Spleen (tissue), 11 donors: ENCODE results near the gene TCOF1. TPM values are rescaled to one million over a fixed set of nuclear protein-coding genes. Genes with fewer than 3 reads are reported as not detected.
A peak's percentile ranks its signal among the peaks of the same experiment; 100 is the strongest.

ENCODE experiments used
- DNase-seq: peaks from one replicate; pipeline ENCODE4 v3.0.0-alpha.2; 2020
- H3K27ac ChIP-seq, 8 donors: fragments of 200-600 bp; sonication (generic) in 7 of 8; 1 replicate in 4 of 8; 2 replicates in 4 of 8; pipeline versions ENCODE4 v1.5.0 to v1.8.0; 2016 to 2021; ENCODE audit warnings: inconsistent platforms in 4 of 8, mild to moderate bottlenecking in 4 of 8, moderate library complexity in 1 of 8
- H3K27me3 ChIP-seq, 7 donors: fragments of 200-600 bp; sonication (generic) in 6 of 7; replicated peaks in 1 of 7; 1 replicate in 4 of 7; 2 replicates in 3 of 7; pipeline versions ENCODE4 v1.5.0 to v1.8.0; 2016 to 2021; ENCODE audit warnings: inconsistent platforms in 3 of 7, mild to moderate bottlenecking in 1 of 7
- H3K36me3 ChIP-seq, 6 donors: fragments of 200-600 bp; sonication (generic) in 5 of 6; 1 replicate in 4 of 6; 2 replicates in 2 of 6; pipeline versions ENCODE4 v1.5.0 to v1.8.0; 2016 to 2021; ENCODE audit warnings: inconsistent platforms in 2 of 6
- H3K4me1 ChIP-seq, 6 donors: fragments of 200-600 bp; sonication (generic) in 5 of 6; 1 replicate in 3 of 6; 2 replicates in 3 of 6; pipeline versions ENCODE4 v1.5.0 to v1.8.0; 2016 to 2021; ENCODE audit warnings: inconsistent platforms in 3 of 6
- H3K4me3 ChIP-seq, 8 donors: fragments of 200-600 bp; sonication (generic) in 7 of 8; 1 replicate in 4 of 8; 2 replicates in 4 of 8; pipeline versions ENCODE4 v1.5.0 to v1.8.0; 2016 to 2021; ENCODE audit warnings: inconsistent platforms in 4 of 8, mild to moderate bottlenecking in 4 of 8, moderate library complexity in 2 of 8
- H3K9me3 ChIP-seq, 8 donors: fragments of 200-600 bp; sonication (generic) in 7 of 8; 1 replicate in 4 of 8; 2 replicates in 4 of 8; pipeline versions ENCODE4 v1.5.0 to v1.8.0; 2016 to 2021; ENCODE audit warnings: inconsistent platforms in 4 of 8
- POLR2A ChIP-seq, 3 donors: fragments of 450-650 bp; IDR thresholded peaks; one replicate each; pipeline ENCODE4 v1.5.1; 2017; ENCODE audit warnings: antibody characterized with exemption in 3 of 3, mild to moderate bottlenecking in 1 of 3
- POLR2AphosphoS5 ChIP-seq, 3 donors: sonication (generic); formaldehyde crosslinking; IDR thresholded peaks; one replicate each; pipeline ENCODE4 v1.5.1; 2017; ENCODE audit warnings: antibody characterized with exemption in 3 of 3
- WGBS, 5 donors: extraction: QIAGEN DNeasy Blood & Tissue Kit in 3 of 5; methylation state at CpG; one replicate each; pipeline versions ENCODE4 v1.1.5 to v1.1.7; 2013 to 2018; 5-methylcytosine and 5-hydroxymethylcytosine counted together
- intact Hi-C: fragments of 100-400 bp; cut with DNase I; formaldehyde crosslinking; loops from one replicate; pipeline ENCODE4 v1.15.0; 2023; ENCODE audit warnings: low total_unique reads
- polyA plus RNA-seq, 3 donors: library from polyadenylated mRNA; stranded (reverse); fragments of 200-250 nt; gene quantifications; one replicate each; pipeline ENCODE4 v1.2.1, GENCODE V29; 2013
- total RNA-seq, 7 donors: library from RNA; depleted of rRNA in 3 of 7; stranded (reverse); fragments of >200 nt in 3 of 7; fragmentation: NEBNext Ultra II Directional in 4 of 7; extraction: Animal tissue kit (Norgen Biotek cat#: 25700) in 4 of 7; gene quantifications; one replicate each; pipeline versions ENCODE4 v1.1.0 to v1.2.1, GENCODE V29; 2016 to 2021
- TF ChIP-seq, protein P1 (sequence below), 11 experiments: fragments of 200-600 bp in 7 of 11; fragments of 450-650 bp in 4 of 11; sonication (generic) in 4 of 11; IDR thresholded peaks in 8 of 11; conservative IDR thresholded peaks in 3 of 11; 1 replicate in 7 of 11; 2 replicates in 4 of 11; pipeline versions ENCODE4 v1.4.0 to v1.8.0; 2016 to 2021; ENCODE audit warnings: antibody characterized with exemption in 11 of 11, inconsistent platforms in 4 of 11, mild to moderate bottlenecking in 1 of 11
- donor health status: healthy with polysubstance abuse.
- donor health status: DM: no; HTN: no; CAD: no; lungs with moderate emphysema.
- donor health status: DM: no; HTN: no; CAD: no.
- donor health status: Bipolar disorder and iron deficiency.
- donor health status: healthy.
- donor health status: DM: no; HTN: no; CAD: no.
- donor health status: DM: yes; HTN: yes; CAD: no.

TCOF1 gene
- total and polyA plus RNA-seq, 10 donors, result 15.3 to 44.3 (median 33.0) TPM

DNA sequence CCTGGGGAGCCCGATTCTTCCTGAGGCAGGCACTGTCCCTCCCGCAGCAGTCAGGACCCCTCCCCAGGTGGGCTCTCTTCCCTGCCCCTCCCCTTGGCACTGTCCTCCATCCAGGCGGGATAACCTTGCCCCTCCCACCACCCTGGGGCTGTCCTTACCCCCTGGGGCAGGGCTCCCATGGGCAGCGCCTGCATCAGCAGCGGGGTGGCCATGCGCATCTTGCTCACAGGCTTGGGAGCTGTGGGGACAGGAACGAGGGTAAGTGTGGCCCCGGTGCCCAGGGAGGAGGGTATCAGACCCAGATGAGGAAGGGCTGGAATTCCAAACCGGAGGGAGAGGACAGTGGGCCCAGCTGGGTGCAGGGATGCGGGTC, 49.2 kb downstream of the TCOF1 start:
- H3K4me1 ChIP-seq, result peaks cover 28 to 100% (median 89%) of the 10 kb centered on the region in 6 donors
- H3K27me3 ChIP-seq, result no peaks in the 10 kb centered on the region
- H3K4me3 ChIP-seq, result peak overlapping the region in 5 of 8 donors; percentile 63 to 86 (median 77)
- 79 to 90% (median 83%) methylated on average over 10 of the region's 10 CpGs for WGBS, 5 donors
- H3K36me3 ChIP-seq, result peaks cover 0 to 87% (median 73%) of the 10 kb centered on the region in 6 donors
- H3K9me3 ChIP-seq, result no peaks in the 10 kb centered on the region
- H3K27ac ChIP-seq, result peak overlapping the region in 7 of 8 donors; percentile 7 to 99 (median 97)
- intact Hi-C loops, result no loop called here
- no peak for DNase-seq
- TF ChIP-seq POLR2A (IDR thresholded peaks at IDR 0.05), result no peak
- peak; percentile 58 to 82 (median 65) for TF ChIP-seq POLR2AphosphoS5 (IDR thresholded peaks at IDR 0.05)
- TF ChIP-seq, protein P1, sequence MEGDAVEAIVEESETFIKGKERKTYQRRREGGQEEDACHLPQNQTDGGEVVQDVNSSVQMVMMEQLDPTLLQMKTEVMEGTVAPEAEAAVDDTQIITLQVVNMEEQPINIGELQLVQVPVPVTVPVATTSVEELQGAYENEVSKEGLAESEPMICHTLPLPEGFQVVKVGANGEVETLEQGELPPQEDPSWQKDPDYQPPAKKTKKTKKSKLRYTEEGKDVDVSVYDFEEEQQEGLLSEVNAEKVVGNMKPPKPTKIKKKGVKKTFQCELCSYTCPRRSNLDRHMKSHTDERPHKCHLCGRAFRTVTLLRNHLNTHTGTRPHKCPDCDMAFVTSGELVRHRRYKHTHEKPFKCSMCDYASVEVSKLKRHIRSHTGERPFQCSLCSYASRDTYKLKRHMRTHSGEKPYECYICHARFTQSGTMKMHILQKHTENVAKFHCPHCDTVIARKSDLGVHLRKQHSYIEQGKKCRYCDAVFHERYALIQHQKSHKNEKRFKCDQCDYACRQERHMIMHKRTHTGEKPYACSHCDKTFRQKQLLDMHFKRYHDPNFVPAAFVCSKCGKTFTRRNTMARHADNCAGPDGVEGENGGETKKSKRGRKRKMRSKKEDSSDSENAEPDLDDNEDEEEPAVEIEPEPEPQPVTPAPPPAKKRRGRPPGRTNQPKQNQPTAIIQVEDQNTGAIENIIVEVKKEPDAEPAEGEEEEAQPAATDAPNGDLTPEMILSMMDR (IDR thresholded peaks at IDR 0.05 in 8 of 11, conservative IDR thresholded peaks at IDR 0.05 in 3 of 11), result no peak

DNA sequence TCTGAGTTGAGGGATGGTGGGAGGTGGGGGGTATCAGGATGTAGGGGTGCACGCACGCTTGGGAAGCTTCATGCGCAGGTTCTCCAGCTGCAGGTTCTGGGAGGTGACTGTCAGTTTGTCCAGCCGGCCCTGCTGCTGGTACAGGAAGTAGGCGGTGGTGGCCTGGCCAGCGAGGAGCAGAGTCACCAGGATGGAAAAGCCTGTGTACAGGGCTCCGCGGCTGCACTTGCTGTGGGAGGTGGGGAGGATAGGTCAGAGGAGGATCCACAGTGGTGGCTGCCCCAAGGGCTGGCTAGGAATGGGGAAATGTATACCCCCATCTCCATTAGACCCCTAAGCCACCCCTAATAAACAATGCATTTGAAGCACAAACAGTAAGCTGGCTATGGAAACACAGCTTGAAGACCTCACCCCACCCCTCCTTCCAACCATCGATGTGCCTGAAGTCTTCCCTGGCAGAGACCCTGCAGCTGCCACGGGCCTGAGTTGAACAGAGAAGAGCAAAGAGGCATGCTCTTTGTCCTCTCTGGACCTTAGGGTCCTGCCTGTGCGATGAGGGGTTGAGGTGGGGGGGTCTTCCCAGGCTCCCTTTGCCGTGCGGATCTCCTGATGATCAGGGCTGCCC, 49.7 kb downstream of the TCOF1 start:
- intact Hi-C loops, result no loop called here
- WGBS, 5 donors, result 64 to 79% (median 70%) methylated on average over 13 of the region's 13 CpGs
- DNase-seq, result peak; percentile 86
- Histone ChIP-seq H3K27me3 (no peaks in the 10 kb centered on the region), H3K27ac (peak overlapping the region in 7 of 8 donors; percentile 8 to 99 (median 97)), H3K4me1 (peaks cover 28 to 100% (median 93%) of the 10 kb centered on the region in 6 donors), H3K4me3 (peak overlapping the region in 6 of 8 donors; percentile 63 to 87 (median 78)), H3K36me3 (peaks cover 0 to 82% (median 68%) of the 10 kb centered on the region in 6 donors), H3K9me3 (no peaks in the 10 kb centered on the region)
- TF ChIP-seq POLR2AphosphoS5 (IDR thresholded peaks at IDR 0.05), result peak; percentile 53 to 76 (median 57)
- TF ChIP-seq POLR2A (IDR thresholded peaks at IDR 0.05), result no peak

DNA sequence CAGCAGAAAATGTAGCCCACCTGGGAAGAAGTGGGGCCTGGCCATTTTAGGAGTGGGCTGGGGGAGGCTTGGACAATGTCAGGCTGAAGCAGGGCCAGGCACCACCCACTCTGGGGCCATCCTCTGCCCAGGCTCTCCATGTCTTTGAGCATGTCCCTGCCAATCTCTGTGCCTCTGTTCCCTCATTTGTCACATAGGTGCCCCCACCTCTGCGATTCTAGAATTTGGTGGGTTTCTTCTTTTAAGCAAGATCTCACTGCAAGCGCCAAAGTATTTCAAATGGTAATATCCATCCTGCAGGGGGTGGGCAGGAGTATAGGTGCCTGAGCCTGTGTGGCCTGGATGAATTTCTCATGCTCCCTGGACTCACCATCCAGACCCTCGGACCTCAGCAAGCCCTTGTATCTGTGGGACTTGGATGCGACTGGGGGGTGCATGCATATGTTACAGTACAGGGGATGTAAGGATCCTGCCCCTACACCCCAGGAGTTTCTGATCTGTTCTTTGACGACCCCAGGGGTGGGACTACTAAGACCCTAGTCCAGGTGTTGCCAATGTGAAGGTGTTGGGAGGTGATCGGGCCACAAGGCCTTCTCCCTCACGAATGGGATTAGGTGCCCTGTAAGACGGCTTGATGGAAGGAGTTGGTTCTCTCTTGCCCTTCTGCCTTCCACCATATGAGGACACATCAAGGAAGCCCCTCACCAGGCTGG, 50.9 kb downstream of the TCOF1 start:
- TF ChIP-seq, protein P1 (IDR thresholded peaks at IDR 0.05 in 8 of 11, conservative IDR thresholded peaks at IDR 0.05 in 3 of 11), result no peak
- peak in 2 of 3 donors; percentile 2 to 48 for TF ChIP-seq POLR2AphosphoS5 (IDR thresholded peaks at IDR 0.05)
- intact Hi-C loops, result no loop called here
- Histone ChIP-seq H3K4me3 (peak overlapping the region; percentile 41 to 87 (median 74)), H3K9me3 (no peaks in the 10 kb centered on the region), H3K27ac (peak overlapping the region; percentile 29 to 99 (median 98)), H3K36me3 (peaks cover 0 to 70% (median 57%) of the 10 kb centered on the region in 6 donors), H3K27me3 (no peaks in the 10 kb centered on the region), H3K4me1 (peaks cover 32 to 99% (median 91%) of the 10 kb centered on the region in 6 donors)
- WGBS, 5 donors, result 57 to 91% (median 81%) methylated on average over 5 to 8 of the region's 8 CpGs
- no peak for DNase-seq

DNA sequence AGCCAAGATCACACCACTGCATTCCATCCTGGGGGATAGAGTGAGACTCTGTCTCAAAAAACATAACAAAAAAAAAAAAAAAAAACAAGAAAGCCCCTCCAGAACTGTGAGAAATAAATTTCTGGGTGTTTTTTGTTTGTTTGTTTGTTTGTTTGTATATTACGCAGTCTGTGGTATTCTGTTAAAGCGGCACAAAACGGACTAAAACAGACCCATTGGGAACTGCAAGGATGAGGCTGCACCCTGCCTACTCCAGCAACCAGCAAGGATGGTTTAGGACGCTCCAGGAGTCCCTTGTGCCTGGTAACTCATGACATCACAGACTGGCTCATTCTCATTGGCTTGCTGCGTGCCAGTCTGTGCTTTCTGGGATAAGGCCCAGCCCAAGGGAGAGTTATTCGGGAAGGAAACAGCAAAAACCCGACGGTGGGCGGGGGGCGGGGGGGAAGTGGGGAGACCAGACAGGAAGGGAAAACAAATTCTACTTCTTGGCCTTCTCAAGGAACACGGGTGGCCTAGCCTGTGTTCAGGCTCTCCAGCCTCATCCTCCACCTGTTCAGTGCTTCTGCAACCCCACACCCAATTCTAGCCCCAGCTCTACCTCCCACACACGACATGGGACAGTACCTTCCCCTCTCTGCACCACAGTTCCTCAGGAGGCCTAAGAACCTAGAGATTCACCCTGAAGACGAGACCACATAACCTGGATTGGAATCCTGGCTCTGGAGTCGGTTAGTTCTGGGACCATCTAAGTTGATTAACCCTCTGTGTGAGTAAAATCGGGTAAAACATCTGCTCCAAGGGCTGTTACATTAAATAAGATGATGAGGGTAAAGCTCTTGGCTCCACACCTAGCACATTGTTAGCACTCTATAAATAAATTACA, 52.4 kb downstream of the TCOF1 start:
- intact Hi-C loops, result no loop called here
- H3K4me1 ChIP-seq, result peaks cover 28 to 99% (median 91%) of the 10 kb centered on the region in 6 donors
- H3K36me3 ChIP-seq, result peaks cover 0 to 55% (median 42%) of the 10 kb centered on the region in 6 donors
- DNase-seq, result peak; percentile 85
- TF ChIP-seq, protein P1 (IDR thresholded peaks at IDR 0.05 in 8 of 11, conservative IDR thresholded peaks at IDR 0.05 in 3 of 11), result peak in 1 of 11 experiments; percentile 15
- TF ChIP-seq POLR2AphosphoS5 (IDR thresholded peaks at IDR 0.05), result peak in 2 of 3 donors; percentile 72 to 85
- TF ChIP-seq POLR2A (IDR thresholded peaks at IDR 0.05), result peak in 2 of 3 donors; percentile 3 to 52
- no peaks in the 10 kb centered on the region for H3K27me3 ChIP-seq
- WGBS, 5 donors, result 3 to 8% (median 4%) methylated on average over 15 of the region's 15 CpGs
- H3K27ac ChIP-seq, result peak overlapping the region; percentile 93 to 99 (median 98)
- peak overlapping the region; percentile 41 to 87 (median 74) for H3K4me3 ChIP-seq
- H3K9me3 ChIP-seq, result no peaks in the 10 kb centered on the region
